GM12878 (cell line): ENCODE data around the gene SHISA6. TPM values are rescaled to one million over a fixed set of nuclear protein-coding genes. Genes with fewer than 3 reads are reported as not detected.

ENCODE experiments used
- ATAC-seq: fragments of 200-7000 bp; cut with Tn5 transposase; 3 replicates; pipeline ENCODE4 v1.9.1; 2020; ENCODE audit warnings: mild to moderate bottlenecking, moderate library complexity
- BruUV-seq: library from RNA; stranded (reverse); fragments of 400-500 nt; replicated peaks from 2 replicates; lab custom pipeline; 2021; lab: Mats Ljungman, UMichigan
- CTCF ChIA-PET: fragments of 300-600 bp; sonication (Branson Sonifier 250); formaldehyde crosslinking; extraction: SDS; loops from one replicate; lab custom pipeline; 2021; ENCODE audit warnings: inconsistent platforms; lab: Yijun Ruan, JAX
- POLR2A ChIA-PET: fragments of 350-600 bp; formaldehyde crosslinking; extraction: SDS; loops from one replicate; lab custom pipeline; 2021; ENCODE audit warnings: inconsistent platforms; lab: Charles Lee
- RAD21 ChIA-PET: fragments of 300-600 bp; sonication (Branson Sonifier 250); formaldehyde crosslinking; loops from one replicate; lab custom pipeline; 2023; ENCODE audit warnings: antibody characterized with exemption; ENCODE audit not compliant: unreplicated experiment; lab: Charles Lee
- SMC1A ChIA-PET: fragments of 300-600 bp; sonication (Branson Sonifier 250); formaldehyde crosslinking; loops from one replicate; lab custom pipeline; 2023; ENCODE audit not compliant: unreplicated experiment, uncharacterized antibody; lab: Charles Lee
- DNase-seq: peaks from one replicate; pipeline ENCODE4 v3.0.0-alpha.2; 2011; ENCODE audit warnings: low read depth, low spot score
- FAIRE-seq: peaks from 3 replicates; lab custom pipeline; 2011; peaks lifted over from hg19 to GRCh38; lab: Jason Lieb, UNC
- H2AFZ ChIP-seq: 2 replicates; pipeline ENCODE4 v1.6.0; 2011; ENCODE audit warnings: low read depth, low read length, control low read depth; ENCODE audit not compliant: control insufficient read depth
- H3K27ac ChIP-seq: 2 replicates; pipeline ENCODE4 v1.5.1; 2011; ENCODE audit warnings: control low read depth; ENCODE audit not compliant: control insufficient read depth, insufficient read depth
- H3K27me3 ChIP-seq, 2 experiments: replicated peaks in 1 of 2; 2 replicates each; pipeline versions ENCODE4 v1.6.0 to v1.6.1; 2011; ENCODE audit warnings: low read length in 1 of 2; ENCODE audit not compliant: control insufficient read depth in 2 of 2, insufficient read depth in 2 of 2
- H3K36me3 ChIP-seq, 2 experiments: 2 replicates each; pipeline ENCODE4 v1.5.1; 2011; ENCODE audit warnings: low read length in 1 of 2; ENCODE audit not compliant: control insufficient read depth in 2 of 2, insufficient read depth in 2 of 2
- H3K4me1 ChIP-seq: 2 replicates; pipeline ENCODE4 v1.6.1; 2011; ENCODE audit warnings: mild to moderate bottlenecking, low read length, moderate library complexity, mixed read lengths; ENCODE audit not compliant: control insufficient read depth, insufficient read depth
- H3K4me2 ChIP-seq: 2 replicates; pipeline ENCODE4 v1.6.0; 2011; ENCODE audit warnings: control low read depth; ENCODE audit not compliant: control insufficient read depth, insufficient read depth
- H3K4me3 ChIP-seq: fragments of 200-600 bp; sonication (generic); 2 replicates; pipeline ENCODE4 v1.5.1; 2016
- H3K79me2 ChIP-seq: 2 replicates; pipeline ENCODE4 v1.6.0; 2011; ENCODE audit warnings: low read length; ENCODE audit not compliant: control insufficient read depth, insufficient read depth
- H3K9ac ChIP-seq: 2 replicates; pipeline ENCODE4 v1.8.0; 2011; ENCODE audit warnings: low read length, control low read depth, mixed read lengths; ENCODE audit not compliant: control insufficient read depth, insufficient read depth
- H3K9me3 ChIP-seq: replicated peaks from 3 replicates; pipeline ENCODE4 v1.5.1; 2011; ENCODE audit warnings: mild to moderate bottlenecking, low read length; ENCODE audit not compliant: control insufficient read depth, insufficient read depth
- H4K20me1 ChIP-seq: 2 replicates; pipeline ENCODE4 v1.6.0; 2011; ENCODE audit not compliant: control insufficient read depth, insufficient read depth
- ASH2L ChIP-seq: fragments of 300-600, 200-600 bp; sonication (generic); IDR thresholded peaks from 2 replicates; pipeline ENCODE4 v1.6.1; 2017; ENCODE audit warnings: low read depth, mild to moderate bottlenecking, borderline replicate concordance
- RELB ChIP-seq: fragments of 450-650 bp; IDR thresholded peaks from 2 replicates; pipeline ENCODE4 v1.6.1; 2017; ENCODE audit warnings: low read depth, mild to moderate bottlenecking, moderate library complexity
- SRF ChIP-seq, 2 experiments: IDR thresholded peaks; 2 replicates each; pipeline ENCODE4 v1.6.1; 2011; ENCODE audit warnings: low read depth in 2 of 2, low read length in 2 of 2, mild to moderate bottlenecking in 1 of 2, moderate library complexity in 1 of 2
- ZNF274 ChIP-seq: IDR thresholded peaks from one replicate; pipeline ENCODE4 v1.8.0; 2011; ENCODE audit not compliant: insufficient read length, insufficient read depth
- ZNF622 ChIP-seq: fragments of 450-650 bp; IDR thresholded peaks from 2 replicates; pipeline ENCODE4 v1.6.1; 2017; ENCODE audit warnings: mild to moderate bottlenecking, inconsistent platforms
- WGBS: methylation state at CpG from one replicate; pipeline ENCODE4 v1.1.6; 2016; ENCODE audit warnings: low lambda C conversion rate; ENCODE audit not compliant: insufficient replicate concordance, insufficient coverage; ENCODE audit errors: missing lambda C conversion rate; 5-methylcytosine and 5-hydroxymethylcytosine counted together
- in situ Hi-C: fragments of 300-500 bp; cut with MboI; formaldehyde crosslinking; loops from 9 replicates; pipeline ENCODE4 v1.14.3; 2018; ENCODE audit warnings: mixed read lengths
- intact Hi-C: fragments of 100-400 bp; cut with micrococcal nuclease; formaldehyde crosslinking; loops from one replicate; pipeline ENCODE4 v1.14.2; 2022; ENCODE audit not compliant: unreplicated experiment
- polyA plus RNA-seq, 11 experiments: library from polyadenylated mRNA; depleted of rRNA in 4 of 11; unstranded in 6 of 11; stranded (reverse) in 5 of 11; fragments of >200 nt; fragmentation: Nextera tagmentation in 4 of 11; fragmentation: Illumina TruSeq in 1 of 11; extraction: Ambion mirVana in 4 of 11; extraction: Trizol in 1 of 11; gene quantifications; 1 replicate in 1 of 11; 2 replicates in 10 of 11; pipeline versions ENCODE4 v1.2.1 to v1.2.3, GENCODE V29; 2011 to 2016; ENCODE audit warnings: inconsistent platforms in 2 of 11, missing spikeins in 2 of 11, low read depth in 1 of 11
- total RNA-seq, 4 experiments: library from RNA; depleted of rRNA in 3 of 4; stranded (reverse); fragments of >200 nt in 3 of 4; fragmentation: Illumina TruSeq in 1 of 4; extraction: Trizol in 1 of 4; gene quantifications; 2 replicates each; pipeline versions ENCODE4 v1.2.1 to v1.2.3, GENCODE V29; 2013 to 2021
- TF ChIP-seq, protein P1 (sequence below): IDR thresholded peaks from 2 replicates; pipeline ENCODE4 v1.6.1; 2012; ENCODE audit warnings: improper control_type of control experiment, low read depth, low read length; ENCODE audit not compliant: insufficient replicate concordance
- TF ChIP-seq, protein P2 (sequence below): fragments of 450-650 bp; formaldehyde crosslinking; IDR thresholded peaks from 2 replicates; pipeline ENCODE4 v1.4.0; 2020; ENCODE audit warnings: mild to moderate bottlenecking, moderate library complexity
- TF ChIP-seq, protein P3 (sequence below): fragments of 450-650 bp; IDR thresholded peaks from 2 replicates; pipeline ENCODE4 v1.6.1; 2016; ENCODE audit warnings: mild to moderate bottlenecking, moderate library complexity, borderline replicate concordance

SHISA6 gene
- total and polyA plus RNA-seq, 10 of the 15 experiments (the other 5 are each of a cell fraction or from before 2014, with no cell fraction given), result not detected

DNA sequence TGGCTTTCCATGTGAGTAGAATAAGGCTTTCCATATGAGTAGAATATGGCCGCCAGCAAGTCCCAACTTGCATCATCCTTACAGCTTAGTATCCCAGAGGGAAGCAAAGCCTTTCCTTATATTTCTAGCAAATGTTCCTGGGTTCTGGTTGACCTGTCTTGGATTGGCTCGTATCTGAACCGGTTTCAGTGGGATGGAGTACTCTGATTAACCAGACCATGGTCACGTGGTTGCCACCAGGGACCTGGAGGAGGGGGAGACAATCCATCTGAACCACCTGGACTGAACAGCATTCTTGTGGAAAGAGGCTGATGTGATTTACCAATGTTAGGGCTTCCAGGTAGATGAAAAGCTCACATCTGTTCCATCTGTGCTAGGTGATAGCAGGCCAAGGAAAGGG lies 89.0 kb downstream of the SHISA6 start:
- Histone ChIP-seq H3K4me2 (no peak overlapping the region), H3K4me1 (no peaks in the 10 kb centered on the region), H3K9ac (no peak overlapping the region), H3K27me3 (no peaks in the 10 kb centered on the region), H3K36me3 (no peaks in the 10 kb centered on the region), H3K27ac (no peak overlapping the region), H3K4me3 (no peak overlapping the region), H3K79me2 (no peaks in the 10 kb centered on the region), H2AFZ (no peak overlapping the region), H4K20me1 (no peaks in the 10 kb centered on the region), H3K9me3 (no peaks in the 10 kb centered on the region; the same call in 2 of the 3 replicates)
- SMC1A ChIA-PET, result no interaction called here
- DNase-seq (no peak), ATAC-seq (no peak), FAIRE-seq (no peak)
- RAD21 ChIA-PET, result no interaction called here
- intact Hi-C loops, result no loop called here
- POLR2A ChIA-PET, result no interaction called here
- BruUV-seq, result no TSS peak
- CTCF ChIA-PET, result interaction anchor here (0.7 kb wide), 1 partner anchor 83 kb away, joined by 3 read pairs; no protein-coding TSS in a partner anchor
- in situ Hi-C loops, result no loop called here
- 14% methylated on average over 4 of the region's 4 CpGs for WGBS
- TF ChIP-seq, protein P1, sequence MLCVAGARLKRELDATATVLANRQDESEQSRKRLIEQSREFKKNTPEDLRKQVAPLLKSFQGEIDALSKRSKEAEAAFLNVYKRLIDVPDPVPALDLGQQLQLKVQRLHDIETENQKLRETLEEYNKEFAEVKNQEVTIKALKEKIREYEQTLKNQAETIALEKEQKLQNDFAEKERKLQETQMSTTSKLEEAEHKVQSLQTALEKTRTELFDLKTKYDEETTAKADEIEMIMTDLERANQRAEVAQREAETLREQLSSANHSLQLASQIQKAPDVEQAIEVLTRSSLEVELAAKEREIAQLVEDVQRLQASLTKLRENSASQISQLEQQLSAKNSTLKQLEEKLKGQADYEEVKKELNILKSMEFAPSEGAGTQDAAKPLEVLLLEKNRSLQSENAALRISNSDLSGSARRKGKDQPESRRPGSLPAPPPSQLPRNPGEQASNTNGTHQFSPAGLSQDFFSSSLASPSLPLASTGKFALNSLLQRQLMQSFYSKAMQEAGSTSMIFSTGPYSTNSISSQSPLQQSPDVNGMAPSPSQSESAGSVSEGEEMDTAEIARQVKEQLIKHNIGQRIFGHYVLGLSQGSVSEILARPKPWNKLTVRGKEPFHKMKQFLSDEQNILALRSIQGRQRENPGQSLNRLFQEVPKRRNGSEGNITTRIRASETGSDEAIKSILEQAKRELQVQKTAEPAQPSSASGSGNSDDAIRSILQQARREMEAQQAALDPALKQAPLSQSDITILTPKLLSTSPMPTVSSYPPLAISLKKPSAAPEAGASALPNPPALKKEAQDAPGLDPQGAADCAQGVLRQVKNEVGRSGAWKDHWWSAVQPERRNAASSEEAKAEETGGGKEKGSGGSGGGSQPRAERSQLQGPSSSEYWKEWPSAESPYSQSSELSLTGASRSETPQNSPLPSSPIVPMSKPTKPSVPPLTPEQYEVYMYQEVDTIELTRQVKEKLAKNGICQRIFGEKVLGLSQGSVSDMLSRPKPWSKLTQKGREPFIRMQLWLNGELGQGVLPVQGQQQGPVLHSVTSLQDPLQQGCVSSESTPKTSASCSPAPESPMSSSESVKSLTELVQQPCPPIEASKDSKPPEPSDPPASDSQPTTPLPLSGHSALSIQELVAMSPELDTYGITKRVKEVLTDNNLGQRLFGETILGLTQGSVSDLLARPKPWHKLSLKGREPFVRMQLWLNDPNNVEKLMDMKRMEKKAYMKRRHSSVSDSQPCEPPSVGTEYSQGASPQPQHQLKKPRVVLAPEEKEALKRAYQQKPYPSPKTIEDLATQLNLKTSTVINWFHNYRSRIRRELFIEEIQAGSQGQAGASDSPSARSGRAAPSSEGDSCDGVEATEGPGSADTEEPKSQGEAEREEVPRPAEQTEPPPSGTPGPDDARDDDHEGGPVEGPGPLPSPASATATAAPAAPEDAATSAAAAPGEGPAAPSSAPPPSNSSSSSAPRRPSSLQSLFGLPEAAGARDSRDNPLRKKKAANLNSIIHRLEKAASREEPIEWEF, result no peak
- TF ChIP-seq RELB, result no peak
- TF ChIP-seq SRF (IDR thresholded peaks at IDR 0.05; ENCODE audit: low read depth in 2 of 2, low read length in 2 of 2), result no peak
- TF ChIP-seq, protein P2, sequence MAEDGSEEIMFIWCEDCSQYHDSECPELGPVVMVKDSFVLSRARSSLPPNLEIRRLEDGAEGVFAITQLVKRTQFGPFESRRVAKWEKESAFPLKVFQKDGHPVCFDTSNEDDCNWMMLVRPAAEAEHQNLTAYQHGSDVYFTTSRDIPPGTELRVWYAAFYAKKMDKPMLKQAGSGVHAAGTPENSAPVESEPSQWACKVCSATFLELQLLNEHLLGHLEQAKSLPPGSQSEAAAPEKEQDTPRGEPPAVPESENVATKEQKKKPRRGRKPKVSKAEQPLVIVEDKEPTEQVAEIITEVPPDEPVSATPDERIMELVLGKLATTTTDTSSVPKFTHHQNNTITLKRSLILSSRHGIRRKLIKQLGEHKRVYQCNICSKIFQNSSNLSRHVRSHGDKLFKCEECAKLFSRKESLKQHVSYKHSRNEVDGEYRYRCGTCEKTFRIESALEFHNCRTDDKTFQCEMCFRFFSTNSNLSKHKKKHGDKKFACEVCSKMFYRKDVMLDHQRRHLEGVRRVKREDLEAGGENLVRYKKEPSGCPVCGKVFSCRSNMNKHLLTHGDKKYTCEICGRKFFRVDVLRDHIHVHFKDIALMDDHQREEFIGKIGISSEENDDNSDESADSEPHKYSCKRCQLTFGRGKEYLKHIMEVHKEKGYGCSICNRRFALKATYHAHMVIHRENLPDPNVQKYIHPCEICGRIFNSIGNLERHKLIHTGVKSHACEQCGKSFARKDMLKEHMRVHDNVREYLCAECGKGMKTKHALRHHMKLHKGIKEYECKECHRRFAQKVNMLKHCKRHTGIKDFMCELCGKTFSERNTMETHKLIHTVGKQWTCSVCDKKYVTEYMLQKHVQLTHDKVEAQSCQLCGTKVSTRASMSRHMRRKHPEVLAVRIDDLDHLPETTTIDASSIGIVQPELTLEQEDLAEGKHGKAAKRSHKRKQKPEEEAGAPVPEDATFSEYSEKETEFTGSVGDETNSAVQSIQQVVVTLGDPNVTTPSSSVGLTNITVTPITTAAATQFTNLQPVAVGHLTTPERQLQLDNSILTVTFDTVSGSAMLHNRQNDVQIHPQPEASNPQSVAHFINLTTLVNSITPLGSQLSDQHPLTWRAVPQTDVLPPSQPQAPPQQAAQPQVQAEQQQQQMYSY, result no peak
- TF ChIP-seq ZNF622, result no peak
- TF ChIP-seq ZNF274, result no peak
- TF ChIP-seq, protein P3, sequence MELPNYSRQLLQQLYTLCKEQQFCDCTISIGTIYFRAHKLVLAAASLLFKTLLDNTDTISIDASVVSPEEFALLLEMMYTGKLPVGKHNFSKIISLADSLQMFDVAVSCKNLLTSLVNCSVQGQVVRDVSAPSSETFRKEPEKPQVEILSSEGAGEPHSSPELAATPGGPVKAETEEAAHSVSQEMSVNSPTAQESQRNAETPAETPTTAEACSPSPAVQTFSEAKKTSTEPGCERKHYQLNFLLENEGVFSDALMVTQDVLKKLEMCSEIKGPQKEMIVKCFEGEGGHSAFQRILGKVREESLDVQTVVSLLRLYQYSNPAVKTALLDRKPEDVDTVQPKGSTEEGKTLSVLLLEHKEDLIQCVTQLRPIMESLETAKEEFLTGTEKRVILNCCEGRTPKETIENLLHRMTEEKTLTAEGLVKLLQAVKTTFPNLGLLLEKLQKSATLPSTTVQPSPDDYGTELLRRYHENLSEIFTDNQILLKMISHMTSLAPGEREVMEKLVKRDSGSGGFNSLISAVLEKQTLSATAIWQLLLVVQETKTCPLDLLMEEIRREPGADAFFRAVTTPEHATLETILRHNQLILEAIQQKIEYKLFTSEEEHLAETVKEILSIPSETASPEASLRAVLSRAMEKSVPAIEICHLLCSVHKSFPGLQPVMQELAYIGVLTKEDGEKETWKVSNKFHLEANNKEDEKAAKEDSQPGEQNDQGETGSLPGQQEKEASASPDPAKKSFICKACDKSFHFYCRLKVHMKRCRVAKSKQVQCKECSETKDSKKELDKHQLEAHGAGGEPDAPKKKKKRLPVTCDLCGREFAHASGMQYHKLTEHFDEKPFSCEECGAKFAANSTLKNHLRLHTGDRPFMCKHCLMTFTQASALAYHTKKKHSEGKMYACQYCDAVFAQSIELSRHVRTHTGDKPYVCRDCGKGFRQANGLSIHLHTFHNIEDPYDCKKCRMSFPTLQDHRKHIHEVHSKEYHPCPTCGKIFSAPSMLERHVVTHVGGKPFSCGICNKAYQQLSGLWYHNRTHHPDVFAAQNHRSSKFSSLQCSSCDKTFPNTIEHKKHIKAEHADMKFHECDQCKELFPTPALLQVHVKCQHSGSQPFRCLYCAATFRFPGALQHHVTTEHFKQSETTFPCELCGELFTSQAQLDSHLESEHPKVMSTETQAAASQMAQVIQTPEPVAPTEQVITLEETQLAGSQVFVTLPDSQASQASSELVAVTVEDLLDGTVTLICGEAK, result no peak
- TF ChIP-seq ASH2L, result no peak
